ENCODE measurements around the gene CEBPZOS.

DNA sequence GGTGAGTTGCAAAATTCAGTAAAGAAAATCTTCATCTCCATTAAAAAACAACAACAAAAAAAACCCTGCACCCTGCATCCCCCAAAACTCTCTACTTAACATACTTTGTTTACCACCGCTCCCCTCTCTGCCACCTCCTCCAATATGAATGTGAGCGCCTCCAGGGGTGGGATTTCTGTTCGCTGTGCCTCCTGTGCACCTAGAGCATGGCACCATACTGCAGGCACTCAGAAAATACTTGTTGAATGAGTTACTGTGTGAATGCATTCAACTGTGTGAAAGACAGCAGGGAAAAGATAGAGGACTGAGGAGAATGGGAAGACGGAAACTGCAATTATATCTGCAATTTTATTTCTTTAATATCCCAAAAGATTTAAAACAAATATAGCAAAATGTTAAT lies 30.6 kb downstream of the CEBPZOS start:
- TF ChIP-seq, protein P1, sequence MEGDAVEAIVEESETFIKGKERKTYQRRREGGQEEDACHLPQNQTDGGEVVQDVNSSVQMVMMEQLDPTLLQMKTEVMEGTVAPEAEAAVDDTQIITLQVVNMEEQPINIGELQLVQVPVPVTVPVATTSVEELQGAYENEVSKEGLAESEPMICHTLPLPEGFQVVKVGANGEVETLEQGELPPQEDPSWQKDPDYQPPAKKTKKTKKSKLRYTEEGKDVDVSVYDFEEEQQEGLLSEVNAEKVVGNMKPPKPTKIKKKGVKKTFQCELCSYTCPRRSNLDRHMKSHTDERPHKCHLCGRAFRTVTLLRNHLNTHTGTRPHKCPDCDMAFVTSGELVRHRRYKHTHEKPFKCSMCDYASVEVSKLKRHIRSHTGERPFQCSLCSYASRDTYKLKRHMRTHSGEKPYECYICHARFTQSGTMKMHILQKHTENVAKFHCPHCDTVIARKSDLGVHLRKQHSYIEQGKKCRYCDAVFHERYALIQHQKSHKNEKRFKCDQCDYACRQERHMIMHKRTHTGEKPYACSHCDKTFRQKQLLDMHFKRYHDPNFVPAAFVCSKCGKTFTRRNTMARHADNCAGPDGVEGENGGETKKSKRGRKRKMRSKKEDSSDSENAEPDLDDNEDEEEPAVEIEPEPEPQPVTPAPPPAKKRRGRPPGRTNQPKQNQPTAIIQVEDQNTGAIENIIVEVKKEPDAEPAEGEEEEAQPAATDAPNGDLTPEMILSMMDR (IDR thresholded peaks at IDR 0.05): no peak
- TF ChIP-seq POLR2A (IDR thresholded peaks at IDR 0.05) (no peak), POLR2AphosphoS5 (IDR thresholded peaks at IDR 0.05) (no peak)
